Skin epidermis (tissue), 12 donors: ENCODE data around the gene MID1.

Experiments
- H3K27ac ChIP-seq, 21 experiments: fragments of 200-600 bp; sonication (generic) in 11 of 21; one replicate each; pipeline ENCODE4 v1.5.0; 2020; ENCODE audit warnings: mild to moderate bottlenecking in 3 of 21, inconsistent platforms in 2 of 21, moderate library complexity in 2 of 21
- H3K4me3 ChIP-seq, 7 experiments: fragments of 200-600 bp; sonication (generic) in 2 of 7; one replicate each; pipeline ENCODE4 v1.5.0; 2020; ENCODE audit warnings: inconsistent platforms in 2 of 7, mild to moderate bottlenecking in 2 of 7, moderate library complexity in 1 of 7

Gene MID1, protein sequence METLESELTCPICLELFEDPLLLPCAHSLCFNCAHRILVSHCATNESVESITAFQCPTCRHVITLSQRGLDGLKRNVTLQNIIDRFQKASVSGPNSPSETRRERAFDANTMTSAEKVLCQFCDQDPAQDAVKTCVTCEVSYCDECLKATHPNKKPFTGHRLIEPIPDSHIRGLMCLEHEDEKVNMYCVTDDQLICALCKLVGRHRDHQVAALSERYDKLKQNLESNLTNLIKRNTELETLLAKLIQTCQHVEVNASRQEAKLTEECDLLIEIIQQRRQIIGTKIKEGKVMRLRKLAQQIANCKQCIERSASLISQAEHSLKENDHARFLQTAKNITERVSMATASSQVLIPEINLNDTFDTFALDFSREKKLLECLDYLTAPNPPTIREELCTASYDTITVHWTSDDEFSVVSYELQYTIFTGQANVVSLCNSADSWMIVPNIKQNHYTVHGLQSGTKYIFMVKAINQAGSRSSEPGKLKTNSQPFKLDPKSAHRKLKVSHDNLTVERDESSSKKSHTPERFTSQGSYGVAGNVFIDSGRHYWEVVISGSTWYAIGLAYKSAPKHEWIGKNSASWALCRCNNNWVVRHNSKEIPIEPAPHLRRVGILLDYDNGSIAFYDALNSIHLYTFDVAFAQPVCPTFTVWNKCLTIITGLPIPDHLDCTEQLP

DNA sequence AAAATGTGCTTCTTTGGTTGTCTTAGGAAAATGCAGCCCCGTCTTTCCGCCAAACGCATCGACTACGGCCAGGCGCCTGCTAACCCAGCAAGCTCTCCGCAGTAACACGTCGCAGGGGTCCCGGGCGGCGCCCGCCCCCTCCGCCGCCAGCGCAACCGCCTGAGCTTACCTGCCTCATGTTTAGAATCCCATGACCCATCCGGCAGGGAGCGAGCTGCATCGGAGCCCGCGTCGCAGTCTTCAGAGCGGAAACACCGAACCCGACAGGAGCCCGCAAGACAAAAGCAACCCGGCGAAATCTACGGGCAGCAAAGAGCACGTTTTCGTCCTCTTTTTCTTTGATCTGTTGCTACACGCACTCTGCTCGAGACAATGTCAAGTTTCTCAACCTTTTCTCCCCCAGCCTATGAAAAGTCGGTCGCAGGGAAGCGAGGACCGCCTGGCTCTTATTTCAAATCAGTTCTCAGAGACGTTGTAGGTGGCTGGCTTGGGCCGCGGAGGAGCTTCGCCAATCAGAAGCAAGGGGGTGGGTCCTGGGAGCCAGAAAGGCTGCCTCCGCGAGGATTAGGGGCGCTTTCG lies at the start of gene MID1:
TSS of gene MID1 (minus strand) at position 465 of the 579 bp plus-strand sequence. CDS start 53,038 bp downstream, outside the sequence.
- peak within 1 kb of the TSS; percentile 36 to 53 (median 46) for H3K4me3 ChIP-seq
- H3K27ac ChIP-seq, result peak within 1 kb of the TSS in 19 of 21 experiments; percentile 30 to 82 (median 63)

GRCh38 chrX:10667143-10667542 lies 46.8 kb upstream of the MID1 start:
- H3K4me3 ChIP-seq, result no peak overlapping the region
- no peak overlapping the region for H3K27ac ChIP-seq

GRCh38 chrX:10666102-10666501 lies 45.7 kb upstream of the MID1 start:
- Histone ChIP-seq H3K27ac (no peak overlapping the region), H3K4me3 (no peak overlapping the region)

GRCh38 chrX:10665681-10666080 lies 45.3 kb upstream of the MID1 start:
- no peak overlapping the region for H3K27ac ChIP-seq
- no peak overlapping the region for H3K4me3 ChIP-seq

GRCh38 chrX:10660171-10660570 lies 39.8 kb upstream of the MID1 start:
- H3K4me3 ChIP-seq, result no peak overlapping the region

DNA sequence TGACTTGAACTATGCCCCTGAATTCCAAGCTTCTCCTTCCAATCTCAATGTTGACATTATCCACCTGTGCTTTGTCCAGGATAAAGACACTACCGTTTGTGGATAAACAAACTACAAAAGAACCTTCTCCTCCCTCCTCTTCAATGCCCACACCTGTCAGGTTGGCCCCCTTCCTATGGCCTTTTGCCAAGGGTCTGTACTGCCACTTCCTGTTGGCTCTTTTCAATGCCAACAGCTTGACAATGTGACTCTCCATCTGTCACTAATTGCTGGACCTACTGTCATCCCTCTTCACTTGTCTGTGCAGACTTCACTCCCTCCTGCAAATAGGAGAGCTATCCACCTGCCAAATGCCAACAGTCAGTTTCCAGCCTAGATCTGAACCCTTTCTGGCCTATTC lies 35.8 kb upstream of the MID1 start:
- Histone ChIP-seq H3K4me3 (no peak overlapping the region), H3K27ac (no peak overlapping the region)

More at GRCh38 chrX:10660171-10660570, 39.8 kb upstream of the MID1 start:
- H3K27ac ChIP-seq, result no peak overlapping the region

DNA sequence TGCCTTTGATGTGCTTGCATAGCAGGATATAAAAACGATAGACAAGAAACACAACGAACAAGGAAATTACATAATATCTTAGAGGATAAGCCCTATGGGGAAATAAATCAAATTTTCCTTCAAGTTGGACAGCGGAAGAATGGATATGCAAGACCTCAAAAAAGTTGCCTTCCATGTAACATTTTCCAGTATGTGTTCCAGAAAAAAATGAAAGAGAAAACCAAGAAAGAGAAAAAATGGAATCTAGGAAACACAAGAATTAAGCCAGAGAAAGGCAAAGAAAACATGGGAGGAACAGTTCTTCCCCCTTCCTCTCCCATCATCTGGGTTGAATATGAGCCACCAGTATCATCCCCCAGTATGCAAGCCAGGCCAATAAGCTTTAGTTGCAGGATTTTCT lies 34.6 kb upstream of the MID1 start:
- no peak overlapping the region for H3K27ac ChIP-seq

DNA sequence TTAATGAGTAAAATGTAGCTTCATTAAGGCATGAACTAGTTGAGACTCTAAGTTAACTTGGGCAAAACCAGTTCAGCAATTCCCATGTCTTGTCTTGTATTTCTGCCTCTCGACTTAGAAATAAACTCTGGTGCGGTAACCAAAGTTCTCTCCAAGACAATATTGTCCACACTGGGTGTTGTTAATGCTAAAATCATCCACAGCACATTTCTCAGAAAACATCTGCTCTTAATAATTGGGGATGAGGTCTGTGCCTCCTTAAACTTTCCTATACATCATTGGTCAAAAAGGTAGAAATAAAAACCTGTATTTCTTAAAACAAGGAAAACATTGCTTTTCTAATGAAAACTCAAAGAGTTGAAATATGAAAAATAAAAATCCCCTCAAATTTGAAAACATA lies 32.9 kb upstream of the MID1 start:
- Histone ChIP-seq H3K4me3 (no peak overlapping the region), H3K27ac (no peak overlapping the region)

More for the DNA sequence above, 34.6 kb upstream of the MID1 start:
- no peak overlapping the region for H3K4me3 ChIP-seq

GRCh38 chrX:10649265-10649664 lies 28.9 kb upstream of the MID1 start:
- H3K27ac ChIP-seq, result no peak overlapping the region

DNA sequence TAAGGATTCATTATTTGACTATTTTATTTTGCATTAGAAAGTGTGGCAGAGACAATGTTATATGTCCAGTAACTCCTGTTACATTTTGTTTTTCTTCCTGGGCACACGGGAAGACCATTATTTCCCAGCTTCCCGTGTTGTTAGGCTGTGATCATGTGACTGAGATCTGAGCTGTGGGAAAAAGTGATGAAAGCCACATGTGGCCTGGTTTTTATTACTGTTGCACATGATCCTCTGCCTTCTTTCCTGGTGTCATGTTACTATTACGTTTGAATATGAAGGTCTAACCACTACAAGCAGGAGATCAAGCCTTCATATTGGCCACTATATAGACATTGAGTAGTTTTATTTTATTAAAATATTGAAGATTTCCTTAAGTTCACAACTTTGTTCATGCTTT lies 28.2 kb upstream of the MID1 start:
- Histone ChIP-seq H3K4me3 (no peak overlapping the region), H3K27ac (no peak overlapping the region)

More at GRCh38 chrX:10649265-10649664, 28.9 kb upstream of the MID1 start:
- H3K4me3 ChIP-seq, result no peak overlapping the region

- Histone ChIP-seq H3K4me3 (no peak overlapping the region), H3K27ac (no peak overlapping the region)
These were observed 16.5 kb upstream of the MID1 start for GRCh38 chrX:10636851-10637250.

GRCh38 chrX:10636337-10636736 lies 16.0 kb upstream of the MID1 start:
- Histone ChIP-seq H3K4me3 (no peak overlapping the region), H3K27ac (peak overlapping the region in 1 of 21 experiments; percentile 17)

GRCh38 chrX:10634392-10635161 lies 14.2 kb upstream of the MID1 start:
- Histone ChIP-seq H3K27ac (peak overlapping the region in 1 of 21 experiments; percentile 24), H3K4me3 (no peak overlapping the region)

DNA sequence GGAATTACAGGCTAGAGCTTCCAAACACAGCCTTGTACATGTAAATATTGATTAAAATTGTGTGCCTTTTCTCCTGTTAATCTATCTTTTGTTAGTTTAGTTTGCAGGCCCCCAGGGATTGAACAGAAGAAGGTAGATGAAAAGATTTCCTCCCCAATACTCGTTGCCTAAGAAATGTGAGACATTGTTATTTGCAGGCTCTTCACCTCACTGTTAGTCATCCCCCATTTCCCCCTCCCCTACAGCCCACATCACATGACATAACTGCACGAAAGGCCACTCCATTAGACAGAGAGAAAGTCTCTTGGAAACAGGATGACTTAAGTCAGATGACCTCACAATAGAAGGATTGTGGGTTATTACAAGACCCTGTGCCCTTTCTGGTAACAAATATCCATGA lies 13.3 kb upstream of the MID1 start:
- no peak overlapping the region for H3K4me3 ChIP-seq
- H3K27ac ChIP-seq, result peak overlapping the region in 2 of 21 experiments; percentile 24 to 46

DNA sequence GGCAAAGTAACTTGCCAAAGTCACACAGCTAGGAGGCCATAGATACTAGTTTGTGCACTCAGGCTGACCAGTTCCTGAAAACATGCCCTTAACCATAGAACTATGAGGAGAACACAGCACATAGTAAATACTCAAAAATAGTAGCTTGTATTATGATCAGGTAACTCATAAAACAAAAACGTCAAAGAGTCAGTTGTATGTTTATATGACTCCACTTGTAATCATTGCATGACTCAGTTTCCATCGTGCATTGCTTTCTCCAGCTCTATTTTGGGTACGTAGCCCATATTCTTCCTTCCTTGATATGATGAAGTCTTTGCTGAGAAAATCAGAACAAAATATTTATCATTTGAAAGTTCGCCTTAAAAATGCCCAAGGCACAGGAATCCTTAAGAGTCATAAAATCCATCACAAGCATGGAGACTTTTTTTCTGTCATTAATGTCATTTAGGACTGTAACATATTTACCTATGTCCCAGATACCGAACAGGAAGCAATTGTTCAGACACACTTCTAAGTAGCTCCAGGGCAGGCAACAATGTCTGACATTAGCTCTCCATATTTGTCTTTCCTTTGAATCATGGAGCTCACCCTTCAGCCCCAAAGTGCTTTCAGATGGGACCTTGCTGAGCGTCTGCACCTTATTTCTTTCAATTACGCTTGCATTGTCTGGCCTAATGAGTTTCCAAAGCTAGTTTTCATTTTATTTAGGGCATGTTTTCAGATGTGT lies 11.2 kb upstream of the MID1 start:
- no peak overlapping the region for H3K4me3 ChIP-seq
- H3K27ac ChIP-seq, result no peak overlapping the region

DNA sequence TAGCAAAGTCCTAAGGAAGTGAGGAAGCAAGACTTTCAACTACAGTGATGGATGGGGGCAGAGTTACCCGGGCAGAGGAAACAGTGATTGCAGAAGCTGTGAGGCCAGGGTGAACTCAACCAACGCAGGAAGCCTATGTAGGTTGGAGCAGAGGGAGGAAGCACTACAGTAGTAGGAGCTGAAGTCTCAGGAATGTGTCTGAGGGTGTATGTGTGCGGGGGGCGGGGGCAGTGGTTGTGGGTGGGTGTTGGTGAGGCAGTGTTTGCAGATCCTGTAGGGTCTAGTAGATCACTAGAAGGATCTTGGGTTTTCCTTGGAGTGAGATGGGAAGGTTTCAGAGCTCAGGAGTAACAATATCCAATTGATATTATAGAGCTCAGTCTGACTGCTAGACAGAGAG lies 9.9 kb upstream of the MID1 start:
- Histone ChIP-seq H3K27ac (no peak overlapping the region), H3K4me3 (no peak overlapping the region)

DNA sequence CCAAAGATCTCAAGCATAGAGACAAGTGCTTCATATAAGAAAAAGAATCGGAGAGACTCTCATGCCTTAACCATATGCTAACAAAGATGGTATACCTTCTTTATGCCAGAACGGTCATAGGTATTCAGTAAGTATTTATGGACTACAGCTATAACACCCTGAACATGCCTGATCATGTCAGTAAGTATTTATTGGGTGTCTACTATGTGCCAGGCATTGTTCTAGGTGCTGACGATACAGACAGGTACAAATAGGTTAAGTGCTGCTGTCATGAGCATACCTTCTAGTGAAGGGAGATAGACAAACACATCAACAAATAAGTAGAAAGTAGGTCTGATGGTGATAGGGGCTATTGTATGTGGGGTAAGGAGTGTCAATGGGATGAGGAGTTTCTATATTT lies 9.5 kb upstream of the MID1 start:
- H3K27ac ChIP-seq, result no peak overlapping the region
- H3K4me3 ChIP-seq, result no peak overlapping the region

- Histone ChIP-seq H3K4me3 (no peak overlapping the region), H3K27ac (no peak overlapping the region)
These were observed 8.5 kb upstream of the MID1 start for GRCh38 chrX:10628906-10629305.

DNA sequence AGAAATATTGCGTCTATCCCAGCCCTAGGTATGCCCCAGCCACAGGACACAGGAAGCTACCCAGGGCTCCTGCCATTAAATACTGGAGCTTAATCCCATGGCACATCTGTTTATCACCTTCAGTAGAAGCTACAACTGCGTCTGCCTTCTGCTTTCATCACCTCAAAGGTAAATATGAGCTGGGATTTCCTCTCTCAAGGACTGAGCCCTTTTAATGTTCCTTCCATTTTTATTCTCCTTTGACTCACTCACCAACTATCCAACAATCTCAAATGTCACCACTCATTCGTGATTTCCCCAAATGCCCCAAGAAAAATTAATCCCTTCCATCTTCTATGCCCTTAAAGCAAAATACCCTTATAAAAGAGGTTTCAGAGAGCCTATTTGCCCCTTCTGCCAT lies 1.8 kb upstream of the MID1 start:
- no peak overlapping the region for H3K4me3 ChIP-seq
- no peak overlapping the region for H3K27ac ChIP-seq
